GM19468 (cell line): ENCODE results near the gene GDF11.
A peak's percentile ranks its signal among the peaks of the same experiment; 100 is the strongest.
"Not testable (repeated sequence)": the region's sequence is repeated elsewhere in the genome, so short reads cannot be mapped to it uniquely, and the experiment has no call there.

Experiments
- ATAC-seq: cut with Tn5 transposase; IDR thresholded peaks from one replicate; pipeline ENCODE4 v1.9.1; 2021; ENCODE audit warnings: mild to moderate bottlenecking, moderate library complexity, moderate number of reproducible peaks; ENCODE audit not compliant: unreplicated experiment; ENCODE audit errors: extremely low read depth

The GDF11 gene

GRCh38 chr12:55737581-55738122, 5.3 kb upstream of the GDF11 start:
- no peak for ATAC-seq

GRCh38 chr12:55738123-55739024, 4.5 kb upstream of the GDF11 start:
- peak; percentile 71 for ATAC-seq

- ATAC-seq, result no peak
These were observed 3.9 kb upstream of the GDF11 start for GRCh38 chr12:55739025-55739378.

GRCh38 chr12:55741931-55742680, 816 bp upstream of the GDF11 start:
- no peak for ATAC-seq

- no peak for ATAC-seq
These were observed 751 bp downstream of the GDF11 start for GRCh38 chr12:55743406-55744339.

- no peak for ATAC-seq
These were observed 1.6 kb downstream of the GDF11 start for GRCh38 chr12:55744340-55745030.

GRCh38 chr12:55745361-55746173, 2.6 kb downstream of the GDF11 start:
- no peak for ATAC-seq

- no peak for ATAC-seq
These were observed 3.4 kb downstream of the GDF11 start for GRCh38 chr12:55746174-55746912.

- no peak for ATAC-seq
These were observed 4.0 kb downstream of the GDF11 start for GRCh38 chr12:55746913-55747231.

- no peak for ATAC-seq
These were observed 5.5 kb downstream of the GDF11 start for GRCh38 chr12:55748230-55748993.

- no peak for ATAC-seq
These were observed 12.3 kb downstream of the GDF11 start for GRCh38 chr12:55755246-55755645.

- ATAC-seq, result no peak
These were observed 14.8 kb downstream of the GDF11 start for GRCh38 chr12:55757701-55758100.

- not testable (repeated sequence) for ATAC-seq
These were observed 15.7 kb downstream of the GDF11 start for GRCh38 chr12:55758575-55758974.

GRCh38 chr12:55760663-55761062, 17.7 kb downstream of the GDF11 start:
- ATAC-seq, result no peak

- no peak for ATAC-seq
These were observed 19.7 kb downstream of the GDF11 start for GRCh38 chr12:55762646-55763045.

GRCh38 chr12:55765736-55766290, 22.9 kb downstream of the GDF11 start:
- ATAC-seq, result no peak

GRCh38 chr12:55767156-55767555, 24.2 kb downstream of the GDF11 start:
- ATAC-seq, result no peak
